ENCODE results near the gene PPP4R2.

- TF ChIP-seq ZFX (IDR thresholded peaks at IDR 0.05) (no peak), CTCF (conservative IDR thresholded peaks at IDR 0.05) (no peak)
Observed at GRCh38 chr3:73018790-73019441, 22.3 kb downstream of the PPP4R2 start.

Measured in C4-2B (cell line).